ENCODE results near the gene CDH2. TPM values are rescaled to one million over a fixed set of nuclear protein-coding genes. Genes with fewer than 3 reads are reported as not detected.

Gene CDH2
- total RNA-seq, 1 experiment from 2014 or later: 36.2 TPM

DNA sequence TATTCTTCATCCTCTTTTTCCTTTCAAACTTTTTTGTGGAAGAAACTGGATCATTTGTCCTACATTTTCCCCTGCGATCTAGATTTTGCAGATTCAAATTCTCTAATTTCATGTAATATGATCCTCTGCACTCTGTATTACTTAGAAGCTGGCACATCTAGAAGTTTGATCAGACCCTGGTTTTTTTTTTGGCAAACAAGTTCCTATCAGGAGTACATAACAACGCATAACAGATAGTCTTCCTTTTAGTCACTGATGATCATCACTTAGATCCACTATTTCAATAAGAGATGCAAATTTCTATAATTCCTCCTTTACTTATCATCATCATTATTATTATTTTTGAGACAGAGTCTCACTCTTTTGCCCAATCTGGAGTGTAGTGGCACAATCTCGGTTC lies 117.1 kb downstream of the CDH2 start:
- Histone ChIP-seq H2BK5ac (ENCODE audit: insufficient read length, low read length) (no peak overlapping the region), H3K79me2 (ENCODE audit: insufficient read depth, low read length) (peaks cover 1% of the 10 kb centered on the region; the same call in 1 of the 2 replicates), H3K14ac (ENCODE audit: insufficient read depth, low read length) (no peak overlapping the region), H3K4me1 (ENCODE audit: insufficient read depth, low read length) (no peaks in the 10 kb centered on the region; the same call in 1 of the 2 replicates), H4K91ac (ENCODE audit: insufficient read length, low read depth, low read length) (no peak overlapping the region), H2BK20ac (ENCODE audit: low read depth, low read length, poor library complexity, severe bottlenecking) (no peak overlapping the region), H2AFZ (ENCODE audit: low read length) (no peak overlapping the region), H3K23ac (ENCODE audit: insufficient read length, low read depth, low read length) (no peak overlapping the region), H4K8ac (replicated peaks; ENCODE audit: insufficient read length, low read depth, low read length) (no peak overlapping the region), H3T11ph (ENCODE audit: low read length) (no peak overlapping the region), H3K9ac (ENCODE audit: extremely low read depth, insufficient read length, low read length) (no peak overlapping the region), H3K79me1 (ENCODE audit: insufficient read depth, low read depth, low read length, poor library complexity, severe bottlenecking) (no peaks in the 10 kb centered on the region), H4K5ac (ENCODE audit: insufficient read length, low read depth, low read length) (no peak overlapping the region), H3K4ac (ENCODE audit: low read depth, low read length) (no peak overlapping the region), H4K20me1 (ENCODE audit: control insufficient read depth, insufficient read depth, insufficient read length) (no peaks in the 10 kb centered on the region), H2BK15ac (ENCODE audit: low read depth, low read length) (no peak overlapping the region), H2BK120ac (ENCODE audit: low read depth, low read length, poor library complexity, severe bottlenecking) (no peak overlapping the region), H3K9me3 (ENCODE audit: control insufficient read depth, low read depth, low read length) (no peaks in the 10 kb centered on the region), H3K27me3 (ENCODE audit: insufficient read depth, low read length) (no peaks in the 10 kb centered on the region), H3K56ac (ENCODE audit: insufficient read length, low read depth, low read length) (no peak overlapping the region), H3K4me2 (ENCODE audit: insufficient read depth, insufficient read length, low read length) (no peak overlapping the region), H2AK5ac (ENCODE audit: insufficient read length, low read length) (no peak overlapping the region), H2BK12ac (ENCODE audit: insufficient read length, low read depth, low read length) (no peak overlapping the region), H3K23me2 (ENCODE audit: insufficient read length, low read depth, low read length, poor library complexity, severe bottlenecking) (no peaks in the 10 kb centered on the region), H3K18ac (ENCODE audit: insufficient read length, low read depth, low read length) (no peak overlapping the region), H3K27ac (ENCODE audit: insufficient read length, low read depth, low read length) (no peak overlapping the region)
- no peak for DNase-seq
- TF ChIP-seq, protein P1, sequence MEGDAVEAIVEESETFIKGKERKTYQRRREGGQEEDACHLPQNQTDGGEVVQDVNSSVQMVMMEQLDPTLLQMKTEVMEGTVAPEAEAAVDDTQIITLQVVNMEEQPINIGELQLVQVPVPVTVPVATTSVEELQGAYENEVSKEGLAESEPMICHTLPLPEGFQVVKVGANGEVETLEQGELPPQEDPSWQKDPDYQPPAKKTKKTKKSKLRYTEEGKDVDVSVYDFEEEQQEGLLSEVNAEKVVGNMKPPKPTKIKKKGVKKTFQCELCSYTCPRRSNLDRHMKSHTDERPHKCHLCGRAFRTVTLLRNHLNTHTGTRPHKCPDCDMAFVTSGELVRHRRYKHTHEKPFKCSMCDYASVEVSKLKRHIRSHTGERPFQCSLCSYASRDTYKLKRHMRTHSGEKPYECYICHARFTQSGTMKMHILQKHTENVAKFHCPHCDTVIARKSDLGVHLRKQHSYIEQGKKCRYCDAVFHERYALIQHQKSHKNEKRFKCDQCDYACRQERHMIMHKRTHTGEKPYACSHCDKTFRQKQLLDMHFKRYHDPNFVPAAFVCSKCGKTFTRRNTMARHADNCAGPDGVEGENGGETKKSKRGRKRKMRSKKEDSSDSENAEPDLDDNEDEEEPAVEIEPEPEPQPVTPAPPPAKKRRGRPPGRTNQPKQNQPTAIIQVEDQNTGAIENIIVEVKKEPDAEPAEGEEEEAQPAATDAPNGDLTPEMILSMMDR (conservative IDR thresholded peaks at IDR 0.05): no peak
- Mint-ChIP-seq H3K4me3 (no peak overlapping the region), H3K4me1 (peaks cover 12% of the 10 kb centered on the region in 2 experiments), H3K27ac (no peak overlapping the region), H3K36me3 (ENCODE audit: insufficient read depth in 1 of 3, low read depth in 3 of 3) (peaks cover 0 to 6% (median 0%) of the 10 kb centered on the region in 3 experiments; a peak in 2 of 7 replicates), H3K27me3 (ENCODE audit: low read depth) (no peaks in the 10 kb centered on the region), H3K9me3 (peaks cover 0 to 3% of the 10 kb centered on the region in 2 experiments; a peak in 2 of 5 replicates)
- WGBS (ENCODE audit: extremely low coverage, insufficient read length, low lambda C conversion rate): no CpG with 5 or more reads among the region's 3 CpGs
